Measurements from ENCODE around the gene DDI2.

GRCh38 chr1:15609631-15610030 lies 7.6 kb upstream of the DDI2 start:
- TF ChIP-seq CTCF (IDR thresholded peaks at IDR 0.05; ENCODE audit: low read depth, low read length, missing input control) (no peak), YY1 (IDR thresholded peaks at IDR 0.05) (no peak)
